CD4-positive, CD25-positive, alpha-beta regulatory T cell (primary cell): Measurements from ENCODE around the gene NUF2. TPM values are rescaled to one million over a fixed set of nuclear protein-coding genes. Genes with fewer than 3 reads are reported as not detected.
"Not testable (repeated sequence)": the region's sequence is repeated elsewhere in the genome, so short reads cannot be mapped to it uniquely, and the experiment has no call there.

Experiments
- ATAC-seq, 2 donors: fragments of 150-1000 bp; cut with Tn5 transposase; one replicate each; pipeline ENCODE4 v1.10.0; 2021; ENCODE audit warnings: low read depth in 2 of 2, moderate number of reproducible peaks in 2 of 2, moderate library complexity in 1 of 2
- DNase-seq, 3 donors: peaks; one replicate each; pipeline versions ENCODE4 v3.0.0 to v3.0.0-alpha.2; 2012 to 2022; ENCODE audit warnings: mixed read lengths in 1 of 3
- H3K27ac ChIP-seq: one replicate; pipeline ENCODE4 v1.7.0; 2013; ENCODE audit warnings: mild to moderate bottlenecking, low read length; ENCODE audit not compliant: insufficient read depth, poor library complexity, severe bottlenecking
- H3K27me3 ChIP-seq: one replicate; pipeline ENCODE4 v1.7.0; 2013; ENCODE audit warnings: low read length; ENCODE audit not compliant: control insufficient read depth, insufficient read depth
- H3K36me3 ChIP-seq: one replicate; pipeline ENCODE4 v1.7.0; 2013; ENCODE audit warnings: mild to moderate bottlenecking, low read length, moderate library complexity; ENCODE audit not compliant: control insufficient read depth, insufficient read depth
- H3K4me1 ChIP-seq: 2 replicates; pipeline ENCODE4 v1.7.0; 2013; ENCODE audit warnings: mild to moderate bottlenecking, low read length; ENCODE audit not compliant: insufficient read depth, control insufficient read depth, poor library complexity, severe bottlenecking
- H3K4me3 ChIP-seq: one replicate; pipeline ENCODE4 v1.7.0; 2013; ENCODE audit warnings: low read depth, mild to moderate bottlenecking, low read length, moderate library complexity
- H3K9me3 ChIP-seq, 2 experiments: 1 replicate in 1 of 2; 2 replicates in 1 of 2; pipeline ENCODE4 v1.7.0; 2013; ENCODE audit warnings: low read length in 2 of 2, mild to moderate bottlenecking in 1 of 2, moderate library complexity in 1 of 2; ENCODE audit not compliant: control insufficient read depth in 2 of 2
- H3K27ac Mint-ChIP-seq, 3 donors: one replicate each; pipeline ENCODE4 v1.8.0; 2020 to 2022; ENCODE audit warnings: mild to moderate bottlenecking in 3 of 3, mixed read lengths in 3 of 3, moderate library complexity in 2 of 3
- H3K27me3 Mint-ChIP-seq: one replicate; pipeline ENCODE4 v1.8.0; 2022; ENCODE audit warnings: mild to moderate bottlenecking, mixed read lengths
- H3K36me3 Mint-ChIP-seq: one replicate; pipeline ENCODE4 v1.8.0; 2020; ENCODE audit warnings: mixed read lengths
- H3K4me1 Mint-ChIP-seq, 4 donors: one replicate each; pipeline ENCODE4 v1.8.0; 2020 to 2022; ENCODE audit warnings: mixed read lengths in 4 of 4, mild to moderate bottlenecking in 1 of 4
- H3K4me3 Mint-ChIP-seq, 4 donors: one replicate each; pipeline ENCODE4 v1.8.0; 2020 to 2022; ENCODE audit warnings: mild to moderate bottlenecking in 4 of 4, mixed read lengths in 4 of 4, moderate library complexity in 3 of 4
- H3K9me3 Mint-ChIP-seq, 7 donors: one replicate each; pipeline ENCODE4 v1.8.0; 2020 to 2022; ENCODE audit warnings: mixed read lengths in 7 of 7, mild to moderate bottlenecking in 3 of 7, moderate library complexity in 2 of 7
- polyA plus RNA-seq, 4 donors: library from polyadenylated mRNA; unstranded; fragments of 300-500 nt; fragmentation: Illumina TruSeq; gene quantifications; one replicate each; pipeline ENCODE4 v1.2.3, GENCODE V29; 2021
- total RNA-seq: library from RNA; stranded (reverse); gene quantifications from one replicate; pipeline ENCODE4 v1.2.3, GENCODE V29; 2022

The NUF2 gene
- total and polyA plus RNA-seq, 5 donors from 2014 or later = 0.94 to 3.8 (median 1.5) TPM

GRCh38 chr1:163307479-163308171 lies 14.1 kb upstream of the NUF2 start:
- Mint-ChIP-seq H3K36me3 (peaks cover 50% of the 10 kb centered on the region), H3K4me3 (no peak overlapping the region), H3K27me3 (no peaks in the 10 kb centered on the region), H3K27ac (no peak overlapping the region), H3K4me1 (peaks cover 0 to 5% (median under 1%) of the 10 kb centered on the region in 4 donors), H3K9me3 (no peaks in the 10 kb centered on the region)
- Histone ChIP-seq H3K4me1 (no peaks in the 10 kb centered on the region), H3K4me3 (no peak overlapping the region), H3K27me3 (no peaks in the 10 kb centered on the region), H3K9me3 (no peaks in the 10 kb centered on the region), H3K36me3 (peaks cover 5% of the 10 kb centered on the region), H3K27ac (no peak overlapping the region)
- ATAC-seq = no peak
- DNase-seq = no peak

GRCh38 chr1:163308811-163309210 lies 12.9 kb upstream of the NUF2 start:
- DNase-seq = no peak
- Histone ChIP-seq H3K27me3 (no peaks in the 10 kb centered on the region), H3K4me3 (no peak overlapping the region), H3K9me3 (no peaks in the 10 kb centered on the region), H3K4me1 (no peaks in the 10 kb centered on the region), H3K36me3 (peaks cover 5% of the 10 kb centered on the region), H3K27ac (no peak overlapping the region)
- no peak overlapping the region for H3K27ac Mint-ChIP-seq
- peaks cover 0 to 5% (median under 1%) of the 10 kb centered on the region in 4 donors for H3K4me1 Mint-ChIP-seq
- peaks cover 41% of the 10 kb centered on the region for H3K36me3 Mint-ChIP-seq
- H3K27me3 Mint-ChIP-seq = no peaks in the 10 kb centered on the region
- no peaks in the 10 kb centered on the region for H3K9me3 Mint-ChIP-seq
- H3K4me3 Mint-ChIP-seq = no peak overlapping the region
- ATAC-seq = no peak

DNA sequence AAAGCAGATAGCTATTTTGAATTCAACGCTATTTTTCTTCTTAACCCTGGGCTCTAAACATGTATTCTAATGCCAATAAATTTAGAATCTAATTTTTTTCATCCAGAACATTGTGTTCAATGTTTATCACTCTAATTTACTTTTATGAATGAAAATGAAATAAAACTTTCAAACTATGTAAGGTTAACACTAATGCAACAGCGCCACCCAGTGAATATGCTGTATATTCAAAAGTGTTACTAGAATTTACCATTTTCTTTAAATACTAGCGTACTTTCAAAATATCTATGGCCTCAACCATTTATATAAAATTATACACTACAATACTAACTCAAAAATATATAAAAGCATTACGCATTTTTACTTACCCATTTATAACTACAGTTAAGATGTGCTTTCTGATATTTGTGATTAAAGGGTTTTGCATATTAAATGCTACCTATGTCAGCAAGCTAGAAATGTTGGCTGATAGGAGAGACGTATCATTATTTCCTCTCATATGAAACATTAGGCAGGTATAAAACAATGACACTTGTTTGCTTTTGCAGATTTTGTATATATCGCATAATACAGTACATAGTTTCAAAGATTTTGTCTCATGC lies 5.9 kb upstream of the NUF2 start:
- ATAC-seq (no peak), DNase-seq (peak; percentile 31 to 73 (median 58))
- H3K4me1 Mint-ChIP-seq = peaks cover 3 to 12% (median 3%) of the 10 kb centered on the region in 4 donors
- no peaks in the 10 kb centered on the region for H3K9me3 ChIP-seq
- no peak overlapping the region for H3K27ac Mint-ChIP-seq
- H3K36me3 ChIP-seq = peaks cover 4% of the 10 kb centered on the region
- H3K36me3 Mint-ChIP-seq = peaks cover 12% of the 10 kb centered on the region
- no peak overlapping the region for H3K4me3 Mint-ChIP-seq
- no peaks in the 10 kb centered on the region for H3K27me3 Mint-ChIP-seq
- no peaks in the 10 kb centered on the region for H3K27me3 ChIP-seq
- H3K9me3 Mint-ChIP-seq = no peaks in the 10 kb centered on the region
- H3K4me1 ChIP-seq = peaks cover 1% of the 10 kb centered on the region
- H3K27ac ChIP-seq = no peak overlapping the region
- no peak overlapping the region for H3K4me3 ChIP-seq

DNA sequence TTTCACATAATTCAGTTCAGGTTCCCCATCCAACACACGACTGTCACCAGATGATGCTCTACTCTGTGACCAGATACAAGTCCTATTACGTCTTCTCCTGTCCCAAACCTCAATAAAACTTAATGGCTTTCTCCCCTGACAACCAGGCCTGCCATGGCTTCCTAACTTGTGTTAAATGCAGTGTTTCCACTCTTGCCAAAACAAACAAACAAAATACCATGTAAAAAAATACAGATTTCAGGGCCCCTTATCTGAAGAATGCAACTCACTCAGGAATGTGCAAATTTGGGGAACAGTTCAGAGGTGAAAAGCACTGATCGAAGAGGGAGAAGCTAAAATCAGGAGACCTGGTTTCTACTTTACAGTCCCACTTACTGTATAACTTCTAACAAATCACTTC lies 863 bp upstream of the NUF2 start:
- peak overlapping the region; percentile 92 to 97 (median 96) for H3K4me3 Mint-ChIP-seq
- H3K4me3 ChIP-seq = peak overlapping the region; percentile 99
- H3K9me3 ChIP-seq = no peaks in the 10 kb centered on the region
- H3K27me3 Mint-ChIP-seq = no peaks in the 10 kb centered on the region
- H3K27me3 ChIP-seq = no peaks in the 10 kb centered on the region
- peak overlapping the region; percentile 96 to 98 (median 96) for H3K27ac Mint-ChIP-seq
- ATAC-seq = no peak
- no peaks in the 10 kb centered on the region for H3K9me3 Mint-ChIP-seq
- H3K27ac ChIP-seq = peak overlapping the region; percentile 81
- DNase-seq = peak in 1 of 3 donors; percentile 13
- peaks cover 4% of the 10 kb centered on the region for H3K36me3 ChIP-seq
- H3K4me1 Mint-ChIP-seq = peaks cover 10 to 35% (median 22%) of the 10 kb centered on the region in 4 donors
- H3K4me1 ChIP-seq = peaks cover 17% of the 10 kb centered on the region
- no peaks in the 10 kb centered on the region for H3K36me3 Mint-ChIP-seq

GRCh38 chr1:163323339-163323738 lies 1.6 kb downstream of the NUF2 start:
- not testable (repeated sequence) for H3K27me3 Mint-ChIP-seq, H3K36me3 ChIP-seq, ATAC-seq, H3K27me3 ChIP-seq, H3K9me3 Mint-ChIP-seq, H3K9me3 ChIP-seq, H3K27ac ChIP-seq, H3K36me3 Mint-ChIP-seq, DNase-seq
- Mint-ChIP-seq H3K4me1 (peaks cover 10 to 35% (median 21%) of the 10 kb centered on the region in 4 donors), H3K27ac (peak overlapping the region in 1 of 3 donors; percentile 50), H3K4me3 (peak overlapping the region in 3 of 4 donors; percentile 20 to 67 (median 31))
- H3K4me3 ChIP-seq = peak overlapping the region; percentile 99
- peaks cover 17% of the 10 kb centered on the region for H3K4me1 ChIP-seq

DNA sequence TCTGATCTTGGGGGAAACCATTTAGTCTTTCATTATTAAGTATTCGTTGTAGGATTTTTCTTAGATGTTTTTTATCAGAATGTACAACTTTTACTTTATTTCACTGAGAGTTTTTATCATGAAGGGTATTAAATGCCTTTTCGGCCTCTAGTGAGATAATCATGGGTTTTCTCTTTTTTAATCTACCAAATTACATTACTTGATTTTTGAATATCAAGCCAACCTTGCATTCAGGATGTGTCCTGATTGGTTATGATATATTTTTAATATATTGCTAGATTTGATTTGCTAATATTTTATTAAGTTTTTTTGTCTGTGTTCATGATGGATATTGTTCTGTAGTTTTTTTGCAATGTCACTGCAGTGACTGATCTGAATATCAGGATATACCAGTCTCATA lies 9.4 kb downstream of the NUF2 start:
- no peaks in the 10 kb centered on the region for H3K27me3 Mint-ChIP-seq
- Histone ChIP-seq H3K9me3 (peaks cover 0 to 9% of the 10 kb centered on the region in 2 experiments), H3K27ac (no peak overlapping the region), H3K36me3 (no peaks in the 10 kb centered on the region), H3K4me3 (no peak overlapping the region), H3K27me3 (no peaks in the 10 kb centered on the region), H3K4me1 (no peaks in the 10 kb centered on the region)
- H3K4me3 Mint-ChIP-seq = no peak overlapping the region
- H3K36me3 Mint-ChIP-seq = peaks cover 18% of the 10 kb centered on the region
- no peak overlapping the region for H3K27ac Mint-ChIP-seq
- DNase-seq (peak in 1 of 3 donors; percentile 18), ATAC-seq (no peak)
- H3K9me3 Mint-ChIP-seq = peaks cover 0 to 21% (median 3%) of the 10 kb centered on the region in 7 donors
- peaks cover 4 to 15% (median 6%) of the 10 kb centered on the region in 4 donors for H3K4me1 Mint-ChIP-seq

DNA sequence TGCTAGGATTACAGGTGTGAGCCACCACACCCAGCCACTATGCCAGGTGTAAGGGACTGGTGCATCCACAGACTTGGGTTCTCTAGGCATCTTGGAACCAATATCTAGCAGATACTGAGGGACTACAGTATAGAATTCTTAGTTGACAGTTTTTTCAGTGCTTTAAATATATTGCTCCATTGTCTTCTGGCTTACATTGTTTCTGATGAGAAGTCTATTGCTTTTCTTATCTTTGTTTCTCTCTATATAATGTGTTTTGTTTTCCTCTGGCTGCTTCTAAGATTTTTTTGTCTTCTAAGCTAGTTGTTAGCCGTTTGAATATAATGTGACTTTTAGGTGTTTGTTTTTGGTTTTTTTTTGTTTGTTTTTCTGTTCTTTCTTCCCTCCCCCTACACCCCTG lies 13.5 kb downstream of the NUF2 start:
- peaks cover 0 to 6% (median 3%) of the 10 kb centered on the region in 4 donors for H3K4me1 Mint-ChIP-seq
- no peak overlapping the region for H3K4me3 Mint-ChIP-seq
- no peak overlapping the region for H3K27ac Mint-ChIP-seq
- Histone ChIP-seq H3K36me3 (no peaks in the 10 kb centered on the region), H3K27me3 (no peaks in the 10 kb centered on the region), H3K27ac (no peak overlapping the region), H3K4me3 (no peak overlapping the region), H3K4me1 (no peaks in the 10 kb centered on the region), H3K9me3 (peaks cover 0 to 9% of the 10 kb centered on the region in 2 experiments)
- ATAC-seq (no peak), DNase-seq (no peak)
- H3K9me3 Mint-ChIP-seq = peaks cover 0 to 23% (median 3%) of the 10 kb centered on the region in 7 donors
- no peaks in the 10 kb centered on the region for H3K27me3 Mint-ChIP-seq
- H3K36me3 Mint-ChIP-seq = peaks cover 18% of the 10 kb centered on the region
